A549 (cell line): ENCODE measurements around the gene PANX1. TPM values are rescaled to one million over a fixed set of nuclear protein-coding genes. Genes with fewer than 3 reads are reported as not detected.
A peak's percentile ranks its signal among the peaks of the same experiment; 100 is the strongest.

Source experiments
- ATAC-seq, 2 experiments: fragments of 200-7000 bp in 1 of 2; fragments of >200 bp in 1 of 2; cut with Nextera tagmentation in 1 of 2; cut with Tn5 transposase in 1 of 2; 3 replicates each; pipeline versions ENCODE4 v1.8.0 to v1.9.1; 2018 to 2020; ENCODE audit warnings: mild to moderate bottlenecking in 1 of 2, moderate library complexity in 1 of 2
- CTCF ChIA-PET: fragments of 300-600 bp; sonication (Branson Sonifier 250); formaldehyde crosslinking; extraction: SDS; loops from one replicate; lab custom pipeline; 2021; ENCODE audit warnings: antibody characterized with exemption, inconsistent platforms; lab: Yijun Ruan, JAX
- POLR2A ChIA-PET: fragments of 350-600 bp; formaldehyde crosslinking; extraction: SDS; loops from one replicate; lab custom pipeline; 2021; ENCODE audit warnings: antibody characterized with exemption, inconsistent platforms; lab: Yijun Ruan, JAX
- DNase-seq, 2 experiments: peaks; one replicate each; pipeline versions ENCODE4 v3.0.0 to v3.0.0-alpha.2; 2011 to 2016; ENCODE audit warnings: low read depth in 1 of 2, low spot score in 1 of 2
- FAIRE-seq: peaks from 2 replicates; lab custom pipeline; 2011; peaks lifted over from hg19 to GRCh38; lab: Jason Lieb, UNC
- H3K27ac ChIP-seq, 2 experiments: fragments of >200 bp; sonication (Bioruptor Twin); formaldehyde crosslinking; 3 replicates each; pipeline ENCODE4 v1.5.1; 2016 to 2017
- H3K4me1 ChIP-seq: fragments of >200 bp; sonication (Bioruptor Twin); formaldehyde crosslinking; 3 replicates; pipeline ENCODE4 v1.6.1; 2016
- H3K4me2 ChIP-seq: fragments of >200 bp; sonication (Bioruptor Twin); formaldehyde crosslinking; 3 replicates; pipeline ENCODE4 v1.6.1; 2016
- H3K4me3 ChIP-seq: fragments of >200 bp; sonication (Bioruptor Twin); formaldehyde crosslinking; 3 replicates; pipeline ENCODE4 v1.5.1; 2016
- H3K9me3 ChIP-seq: fragments of >200 bp; sonication (Bioruptor Twin); formaldehyde crosslinking; 3 replicates; pipeline ENCODE4 v1.6.1; 2016
- BHLHE40 ChIP-seq: IDR thresholded peaks from 2 replicates; pipeline ENCODE4 v1.6.1; 2012; ENCODE audit warnings: low read depth, low read length, inconsistent platforms
- CBX8 ChIP-seq: fragments of 200-600 bp; sonication (generic); IDR thresholded peaks from 2 replicates; pipeline ENCODE4 v1.6.1; 2016
- CHD2 ChIP-seq: fragments of 150-350 bp; IDR thresholded peaks from 2 replicates; pipeline ENCODE4 v1.6.1; 2014; ENCODE audit warnings: low read length; ENCODE audit not compliant: partially characterized antibody
- EP300 ChIP-seq, 2 experiments: fragments of >200 bp; sonication (Bioruptor Twin); formaldehyde crosslinking; IDR thresholded peaks; 2 replicates in 1 of 2; 3 replicates in 1 of 2; pipeline ENCODE4 v1.6.1; 2016 to 2017
- FOSL2 ChIP-seq, 2 experiments: fragments of 450-650 bp in 1 of 2; fragments of >200 bp in 1 of 2; sonication (Bioruptor Twin) in 1 of 2; formaldehyde crosslinking; IDR thresholded peaks; 2 replicates each; pipeline versions ENCODE4 v1.5.0 to v1.6.1; 2016 to 2020; ENCODE audit warnings: mild to moderate bottlenecking in 1 of 2, moderate library complexity in 1 of 2
- FOXS1 ChIP-seq: fragments of 250-450 bp; sonication (Bioruptor Pico); IDR thresholded peaks from 2 replicates; pipeline ENCODE4 v1.5.0; 2020; ENCODE audit warnings: mild to moderate bottlenecking, moderate library complexity
- GATA3 ChIP-seq: IDR thresholded peaks from 2 replicates; pipeline ENCODE4 v1.6.1; 2012; ENCODE audit warnings: borderline replicate concordance
- HEYL ChIP-seq: fragments of 250-450 bp; sonication (Bioruptor Pico); IDR thresholded peaks from 2 replicates; pipeline ENCODE4 v1.8.0; 2021; ENCODE audit warnings: mild to moderate bottlenecking, moderate library complexity
- JUN ChIP-seq, 2 experiments: fragments of >200 bp; sonication (Bioruptor Twin); formaldehyde crosslinking; IDR thresholded peaks; 2 replicates in 1 of 2; 3 replicates in 1 of 2; pipeline ENCODE4 v1.6.1; 2016 to 2017
- MAX ChIP-seq: IDR thresholded peaks from 2 replicates; pipeline ENCODE4 v1.6.1; 2012
- MAZ ChIP-seq: fragments of 150-350 bp; IDR thresholded peaks from 2 replicates; pipeline ENCODE4 v1.6.1; 2014; ENCODE audit warnings: antibody characterized with exemption, low read depth, low read length, borderline replicate concordance
- PHF8 ChIP-seq: fragments of 200-600 bp; sonication (generic); IDR thresholded peaks from 2 replicates; pipeline ENCODE4 v1.6.1; 2016; ENCODE audit warnings: low read depth, mild to moderate bottlenecking, antibody characterized with exemption, moderate library complexity, borderline replicate concordance
- POLR2A ChIP-seq: IDR thresholded peaks from 2 replicates; pipeline ENCODE4 v1.6.1; 2012; ENCODE audit warnings: mild to moderate bottlenecking, low read length
- RAD21 ChIP-seq, 2 experiments: fragments of >200 bp in 1 of 2; sonication (Bioruptor Twin) in 1 of 2; formaldehyde crosslinking in 1 of 2; IDR thresholded peaks in 1 of 2; conservative IDR thresholded peaks in 1 of 2; 2 replicates in 1 of 2; 3 replicates in 1 of 2; pipeline ENCODE4 v1.6.1; 2012 to 2018; ENCODE audit warnings: inconsistent platforms in 1 of 2
- RARB ChIP-seq: fragments of 250-450 bp; sonication (Bioruptor Pico); IDR thresholded peaks from 2 replicates; pipeline ENCODE4 v1.8.0; 2021; ENCODE audit warnings: mild to moderate bottlenecking, moderate library complexity
- REST ChIP-seq: fragments of 200-600 bp; sonication (generic); IDR thresholded peaks from 2 replicates; pipeline ENCODE4 v1.6.1; 2016; ENCODE audit warnings: antibody characterized with exemption, mild to moderate bottlenecking, moderate library complexity
- RNF2 ChIP-seq: fragments of 200-600 bp; sonication (generic); IDR thresholded peaks from 2 replicates; pipeline ENCODE4 v1.6.1; 2016; ENCODE audit warnings: low read depth, mild to moderate bottlenecking, antibody characterized with exemption, moderate library complexity, borderline replicate concordance
- TFCP2L1 ChIP-seq: fragments of 250-450 bp; sonication (Bioruptor Pico); IDR thresholded peaks from 2 replicates; pipeline ENCODE4 v1.5.0; 2021; ENCODE audit warnings: mild to moderate bottlenecking
- TP53 ChIP-seq: fragments of 250-450 bp; sonication (Bioruptor Pico); IDR thresholded peaks from 2 replicates; pipeline ENCODE4 v1.5.0; 2021; ENCODE audit warnings: mild to moderate bottlenecking, moderate library complexity
- USF2 ChIP-seq: fragments of 450-650 bp; IDR thresholded peaks from 2 replicates; pipeline ENCODE4 v1.6.1; 2014; ENCODE audit warnings: antibody characterized with exemption
- ZC3H11A ChIP-seq: fragments of 450-650 bp; IDR thresholded peaks from 2 replicates; pipeline ENCODE4 v1.6.1; 2014; ENCODE audit warnings: antibody characterized with exemption, mild to moderate bottlenecking
- WGBS: methylation state at CpG from one replicate; pipeline ENCODE4 v1.1.6; 2017; ENCODE audit errors: missing lambda C conversion rate; 5-methylcytosine and 5-hydroxymethylcytosine counted together
- polyA plus RNA-seq, 4 experiments: library from polyadenylated mRNA; depleted of rRNA in 3 of 4; stranded (reverse); fragments of >200 nt; fragmentation: RNase III in 1 of 4; extraction: RNeasy Plus Mini Kit Qiagen cat#74134 plus additional on column Dnase treatment in 1 of 4; gene quantifications; 2 replicates in 3 of 4; 3 replicates in 1 of 4; pipeline ENCODE4 v1.2.3, GENCODE V29; 2011 to 2017
- TF ChIP-seq, protein P1 (sequence below): fragments of >200 bp; sonication (Bioruptor Twin); formaldehyde crosslinking; IDR thresholded peaks from 3 replicates; pipeline ENCODE4 v1.5.1; 2016
- TF ChIP-seq, protein P2 (sequence below): fragments of >200 bp; sonication (Bioruptor Twin); formaldehyde crosslinking; IDR thresholded peaks from 2 replicates; pipeline ENCODE4 v1.6.1; 2016
- TF ChIP-seq, protein P3 (sequence below): fragments of 150-350 bp; IDR thresholded peaks from 2 replicates; pipeline ENCODE4 v1.6.1; 2014; ENCODE audit warnings: low read depth, mild to moderate bottlenecking, low read length

Gene PANX1
- polyA plus RNA-seq, 2 of the 4 experiments (the other 2 are of a cell fraction) = 11.0 to 13.3 TPM

GRCh38 chr11:94150056-94150455, 21.4 kb downstream of the PANX1 start:
- Histone ChIP-seq H3K4me3 (no peak overlapping the region), H3K4me2 (no peak overlapping the region), H3K4me1 (peaks cover 85% of the 10 kb centered on the region), H3K27ac (peak overlapping the region in 1 of 2 experiments; percentile 57; a peak in 1 of 6 replicates), H3K9me3 (no peaks in the 10 kb centered on the region)
- POLR2A ChIA-PET = no interaction called here
- 76% methylated on average over 3 of the region's 3 CpGs for WGBS
- ATAC-seq = no peak
- no peak for DNase-seq
- CTCF ChIA-PET = no interaction called here
- FAIRE-seq = no peak
- TF ChIP-seq TP53 (CRISPR knock-in tag) = no peak
- TF ChIP-seq PHF8 = no peak
- TF ChIP-seq EP300 (IDR thresholded peaks at IDR 0.05) = no peak
- no peak for TF ChIP-seq RARB (CRISPR knock-in tag)
- no peak for TF ChIP-seq REST
- TF ChIP-seq MAZ = no peak
- TF ChIP-seq, all 56 proteins: peak for 0

- Histone ChIP-seq H3K9me3 (no peaks in the 10 kb centered on the region), H3K4me3 (no peak overlapping the region), H3K27ac (peak overlapping the region; percentile 56 to 57; a peak in 3 of 6 replicates), H3K4me1 (peaks cover 76% of the 10 kb centered on the region), H3K4me2 (peak overlapping the region; percentile 63)
- TF ChIP-seq EP300 (IDR thresholded peaks at IDR 0.05) = no peak
- TF ChIP-seq, protein P1, sequence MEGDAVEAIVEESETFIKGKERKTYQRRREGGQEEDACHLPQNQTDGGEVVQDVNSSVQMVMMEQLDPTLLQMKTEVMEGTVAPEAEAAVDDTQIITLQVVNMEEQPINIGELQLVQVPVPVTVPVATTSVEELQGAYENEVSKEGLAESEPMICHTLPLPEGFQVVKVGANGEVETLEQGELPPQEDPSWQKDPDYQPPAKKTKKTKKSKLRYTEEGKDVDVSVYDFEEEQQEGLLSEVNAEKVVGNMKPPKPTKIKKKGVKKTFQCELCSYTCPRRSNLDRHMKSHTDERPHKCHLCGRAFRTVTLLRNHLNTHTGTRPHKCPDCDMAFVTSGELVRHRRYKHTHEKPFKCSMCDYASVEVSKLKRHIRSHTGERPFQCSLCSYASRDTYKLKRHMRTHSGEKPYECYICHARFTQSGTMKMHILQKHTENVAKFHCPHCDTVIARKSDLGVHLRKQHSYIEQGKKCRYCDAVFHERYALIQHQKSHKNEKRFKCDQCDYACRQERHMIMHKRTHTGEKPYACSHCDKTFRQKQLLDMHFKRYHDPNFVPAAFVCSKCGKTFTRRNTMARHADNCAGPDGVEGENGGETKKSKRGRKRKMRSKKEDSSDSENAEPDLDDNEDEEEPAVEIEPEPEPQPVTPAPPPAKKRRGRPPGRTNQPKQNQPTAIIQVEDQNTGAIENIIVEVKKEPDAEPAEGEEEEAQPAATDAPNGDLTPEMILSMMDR = no peak
- no peak for TF ChIP-seq RNF2
- TF ChIP-seq FOSL2 (IDR thresholded peaks at IDR 0.05) = no peak
- TF ChIP-seq FOSL2 (CRISPR knock-in tag; IDR thresholded peaks at IDR 0.05) = no peak
- no peak for TF ChIP-seq POLR2A
- no peak for TF ChIP-seq RAD21 (conservative IDR thresholded peaks at IDR 0.05 in 1 of 2, IDR thresholded peaks at IDR 0.05 in 1 of 2)
- no peak for TF ChIP-seq FOXS1 (CRISPR knock-in tag)
- no peak for TF ChIP-seq MAX
- no peak for TF ChIP-seq GATA3
- TF ChIP-seq USF2 = no peak
- TF ChIP-seq, protein P2, sequence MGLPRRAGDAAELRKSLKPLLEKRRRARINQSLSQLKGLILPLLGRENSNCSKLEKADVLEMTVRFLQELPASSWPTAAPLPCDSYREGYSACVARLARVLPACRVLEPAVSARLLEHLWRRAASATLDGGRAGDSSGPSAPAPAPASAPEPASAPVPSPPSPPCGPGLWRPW = no peak
- TF ChIP-seq PHF8 = no peak
- no peak for TF ChIP-seq CHD2
- no peak for TF ChIP-seq BHLHE40
- TF ChIP-seq, protein P3, sequence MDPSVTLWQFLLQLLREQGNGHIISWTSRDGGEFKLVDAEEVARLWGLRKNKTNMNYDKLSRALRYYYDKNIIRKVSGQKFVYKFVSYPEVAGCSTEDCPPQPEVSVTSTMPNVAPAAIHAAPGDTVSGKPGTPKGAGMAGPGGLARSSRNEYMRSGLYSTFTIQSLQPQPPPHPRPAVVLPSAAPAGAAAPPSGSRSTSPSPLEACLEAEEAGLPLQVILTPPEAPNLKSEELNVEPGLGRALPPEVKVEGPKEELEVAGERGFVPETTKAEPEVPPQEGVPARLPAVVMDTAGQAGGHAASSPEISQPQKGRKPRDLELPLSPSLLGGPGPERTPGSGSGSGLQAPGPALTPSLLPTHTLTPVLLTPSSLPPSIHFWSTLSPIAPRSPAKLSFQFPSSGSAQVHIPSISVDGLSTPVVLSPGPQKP = no peak
- TF ChIP-seq ZC3H11A = no peak
- TF ChIP-seq HEYL (CRISPR knock-in tag) = no peak
- TF ChIP-seq JUN (IDR thresholded peaks at IDR 0.05) = no peak
- TF ChIP-seq TFCP2L1 (CRISPR knock-in tag) = no peak
- no peak for TF ChIP-seq CBX8
- no peak for DNase-seq
- ChIA-PET POLR2A (interaction anchor here (1.3 kb wide), 1 partner anchor 22 kb away, joined by 6 read pairs; the partner anchor contains the start of gene PANX1), CTCF (interaction anchor here (0.7 to 0.9 kb wide), 2 partner anchors 32 to 229 kb away, joined by 3 to 4 read pairs; no protein-coding TSS in a partner anchor)
- peak; percentile 19 to 32; a peak in 4 of 6 replicates for ATAC-seq
- 84% methylated on average over 4 of the region's 4 CpGs for WGBS
- FAIRE-seq = no peak
These were observed 22.4 kb downstream of the PANX1 start for GRCh38 chr11:94150704-94151685.
